Hematopoietic multipotent progenitor cell (in vitro differentiated cells): ENCODE data around the gene RAB40C. TPM values are rescaled to one million over a fixed set of nuclear protein-coding genes. Genes with fewer than 3 reads are reported as not detected.

Experiments used
- DNase-seq, 3 donors: peaks; one replicate each; pipeline ENCODE4 v3.0.0-alpha.2; 2011 to 2015; ENCODE audit warnings: low read depth in 2 of 3, low spot score in 2 of 3
- small RNA-seq: library from RNA; depleted of rRNA; stranded (forward); fragments of <200 nt; gene quantifications from one replicate; pipeline ENCODE3, GENCODE V24; 2012
- total RNA-seq: library from RNA; depleted of rRNA; stranded (reverse); fragments of >200 nt; gene quantifications from one replicate; pipeline ENCODE4 v1.2.3, GENCODE V29; 2012

Gene RAB40C
- total RNA-seq, 1 donor: 33.4 TPM

DNA sequence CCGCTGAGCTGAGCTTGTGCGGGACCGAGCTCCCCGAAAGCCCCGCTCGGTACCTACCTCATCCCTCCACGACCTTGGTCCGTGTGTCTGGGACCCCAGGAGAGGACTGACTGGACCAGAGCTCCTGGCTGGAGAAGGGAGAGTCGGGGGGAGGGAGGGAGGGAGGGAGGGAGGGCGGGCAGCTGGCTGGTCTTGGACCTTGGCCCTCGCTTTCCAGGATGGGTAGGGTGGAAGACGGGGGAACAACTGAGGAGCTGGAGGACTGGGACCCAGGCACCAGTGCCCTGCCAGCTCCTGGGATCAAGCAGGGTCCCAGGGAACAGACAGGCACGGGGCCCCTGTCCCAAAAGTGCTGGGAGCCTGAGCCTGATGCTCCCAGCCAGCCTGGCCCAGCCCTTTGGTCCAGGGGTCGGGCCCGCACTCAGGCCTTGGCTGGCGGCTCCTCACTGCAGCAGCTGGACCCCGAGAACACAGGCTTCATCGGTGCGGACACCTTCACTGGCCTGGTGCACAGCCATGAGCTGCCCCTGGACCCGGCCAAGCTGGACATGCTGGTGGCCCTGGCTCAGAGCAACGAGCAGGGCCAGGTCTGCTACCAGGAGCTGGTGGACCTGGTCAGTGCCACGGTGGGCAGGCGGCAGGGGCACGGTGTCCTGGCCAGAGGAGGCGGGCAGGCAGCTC is 86.2 kb downstream of the RAB40C start:
- DNase-seq: no peak

DNA sequence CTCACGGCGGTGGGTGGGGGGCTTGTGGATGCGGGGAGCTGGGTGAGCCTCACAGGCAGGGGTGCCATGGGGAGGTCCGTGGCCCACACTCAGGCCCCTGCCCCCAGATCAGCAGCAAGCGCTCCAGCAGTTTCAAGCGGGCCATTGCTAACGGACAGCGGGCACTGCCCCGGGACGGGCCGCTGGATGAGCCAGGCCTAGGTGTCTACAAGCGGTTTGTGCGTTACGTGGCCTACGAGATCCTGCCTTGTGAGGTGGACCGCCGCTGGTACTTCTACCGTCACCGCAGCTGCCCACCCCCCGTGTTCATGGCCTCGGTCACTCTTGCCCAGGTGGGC is 86.7 kb downstream of the RAB40C start:
- no peak for DNase-seq

DNA sequence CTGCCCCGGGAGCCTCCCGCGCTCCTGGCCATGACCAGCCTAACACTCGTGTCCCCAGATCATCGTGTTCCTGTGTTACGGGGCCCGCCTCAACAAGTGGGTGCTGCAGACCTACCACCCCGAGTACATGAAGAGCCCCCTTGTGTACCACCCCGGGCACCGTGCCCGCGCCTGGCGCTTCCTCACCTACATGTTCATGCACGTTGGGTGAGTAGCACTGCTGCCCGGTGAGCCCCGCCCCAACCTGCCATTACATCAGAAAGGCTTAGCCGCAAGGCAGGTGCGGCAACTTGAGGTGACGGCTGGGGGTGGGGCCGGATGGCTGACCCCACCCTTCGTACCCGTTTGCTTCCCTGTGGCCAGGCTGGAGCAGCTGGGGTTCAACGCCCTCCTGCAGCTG is 87.0 kb downstream of the RAB40C start:
- DNase-seq: no peak

DNA sequence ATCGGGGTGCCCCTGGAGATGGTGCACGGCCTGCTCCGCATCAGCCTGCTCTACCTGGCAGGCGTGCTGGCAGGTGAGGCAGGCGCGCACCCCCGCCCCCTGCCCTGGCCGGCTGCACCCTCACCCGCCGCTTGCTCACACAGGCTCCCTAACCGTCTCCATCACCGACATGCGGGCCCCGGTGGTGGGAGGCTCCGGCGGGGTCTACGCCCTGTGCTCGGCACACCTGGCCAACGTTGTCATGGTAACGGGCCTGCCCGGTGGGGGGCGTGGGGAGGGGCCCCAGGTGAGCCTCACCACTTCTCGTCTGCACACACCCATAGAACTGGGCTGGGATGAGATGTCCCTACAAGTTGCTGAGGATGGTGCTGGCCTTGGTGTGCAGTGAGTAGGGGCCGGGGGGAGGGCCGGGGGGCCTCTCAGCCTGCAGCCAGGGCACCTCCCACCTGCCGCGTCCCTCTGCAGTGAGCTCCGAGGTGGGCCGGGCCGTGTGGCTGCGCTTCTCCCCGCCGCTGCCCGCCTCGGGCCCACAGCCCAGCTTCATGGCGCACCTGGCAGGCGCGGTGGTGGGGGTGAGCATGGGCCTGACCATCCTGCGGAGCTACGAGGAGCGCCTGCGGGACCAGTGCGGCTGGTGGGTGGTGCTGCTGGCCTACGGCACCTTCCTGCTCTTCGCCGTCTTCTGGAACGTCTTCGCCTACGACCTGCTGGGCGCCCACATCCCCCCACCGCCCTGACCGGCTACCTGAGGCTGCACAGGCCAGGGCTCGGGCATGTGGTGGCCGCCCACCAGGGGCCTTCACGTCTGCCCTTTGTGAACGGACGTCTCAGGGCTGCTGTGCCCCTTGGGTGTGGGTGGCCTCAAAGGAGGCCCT is 87.7 kb downstream of the RAB40C start:
- DNase-seq: no peak

DNA sequence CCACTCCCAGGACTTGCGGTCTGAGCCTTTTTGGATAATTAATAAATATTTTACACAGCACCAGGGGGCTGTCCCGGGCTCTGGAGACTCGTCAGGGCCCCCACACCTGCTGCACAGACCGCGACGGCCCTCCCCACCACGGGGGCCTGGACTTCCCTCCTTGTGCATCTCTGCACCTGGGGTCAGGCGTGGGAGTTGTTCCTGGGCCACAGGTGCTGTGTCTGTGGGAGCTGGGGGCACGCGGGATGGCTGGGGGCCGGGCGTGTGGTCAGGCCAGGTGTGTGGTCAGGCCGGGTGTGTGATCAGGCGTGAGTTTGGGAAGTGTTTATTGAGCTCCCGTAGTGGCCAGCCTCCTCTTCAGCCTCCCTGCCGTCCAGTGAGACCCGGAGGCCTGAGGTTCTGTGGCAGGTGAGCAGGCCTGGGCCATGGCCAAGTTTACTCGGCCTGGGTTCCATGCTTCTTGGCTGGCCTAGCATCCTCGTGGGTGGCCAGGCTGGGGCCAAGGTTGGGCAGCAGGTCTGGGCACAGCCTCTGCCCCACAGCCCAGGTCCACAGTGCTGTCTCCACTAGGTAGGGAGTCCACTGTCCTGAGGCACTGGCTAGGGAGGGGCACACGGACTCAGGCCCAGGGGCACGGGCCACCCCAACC is 88.5 kb downstream of the RAB40C start:
- DNase-seq: no peak

Small RNA genes lying within 50 kb of the gene (small RNA-seq; reads per million reads assigned to genes)
- not detected for gene MIR3176
- gene Z98883.1: not detected

Other genes starting within 250 kb of the RAB40C start
- gene AXIN1, start 237.3 kb upstream of the RAB40C start, total RNA-seq: 45.8 TPM
- 56.0 TPM for gene MRPL28, start 219.5 kb upstream of the RAB40C start, total RNA-seq
- gene PGAP6, start 208.1 kb upstream of the RAB40C start, total RNA-seq: 88.3 TPM
- 170 TPM for gene NME4, start 192.9 kb upstream of the RAB40C start, total RNA-seq
- gene DECR2, start 188.2 kb upstream of the RAB40C start, total RNA-seq: 13.5 TPM
- 23.4 TPM for gene RAB11FIP3, start 164.4 kb upstream of the RAB40C start, total RNA-seq
- 59.2 TPM for gene CAPN15, start 62.4 kb upstream of the RAB40C start, total RNA-seq
- under 0.01 TPM for gene PRR35, start 29.7 kb upstream of the RAB40C start, total RNA-seq
- 14.3 TPM for gene NHLRC4, start 23.1 kb upstream of the RAB40C start, total RNA-seq
- 36.9 TPM for gene PIGQ, start 20.1 kb upstream of the RAB40C start, total RNA-seq
- gene WFIKKN1, start 40.9 kb downstream of the RAB40C start, total RNA-seq: 0.27 TPM
- gene METTL26, start 46.2 kb downstream of the RAB40C start, total RNA-seq: 101 TPM
- 20.5 TPM for gene MCRIP2, start 51.8 kb downstream of the RAB40C start, total RNA-seq
- gene WDR90, start 59.3 kb downstream of the RAB40C start, total RNA-seq: 25.9 TPM
- 44.7 TPM for gene RHOT2, start 78.1 kb downstream of the RAB40C start, total RNA-seq
- 0.54 TPM for gene RHBDL1, start 85.6 kb downstream of the RAB40C start, total RNA-seq
- 73.2 TPM for gene STUB1, start 90.3 kb downstream of the RAB40C start, total RNA-seq
- 68.9 TPM for gene JMJD8, start 94.3 kb downstream of the RAB40C start, total RNA-seq
- gene WDR24, start 100.3 kb downstream of the RAB40C start, total RNA-seq: 7.0 TPM
- 0.54 TPM for gene FBXL16, start 115.7 kb downstream of the RAB40C start, total RNA-seq
- gene METRN, start 125.1 kb downstream of the RAB40C start, total RNA-seq: 5.1 TPM
- gene ANTKMT, start 131.1 kb downstream of the RAB40C start, total RNA-seq: 25.3 TPM
- 2.7 TPM for gene CCDC78, start 136.4 kb downstream of the RAB40C start, total RNA-seq
- 22.6 TPM for gene HAGHL, start 137.0 kb downstream of the RAB40C start, total RNA-seq
- gene CIAO3, start 150.9 kb downstream of the RAB40C start, total RNA-seq: 72.2 TPM
- gene MSLN, start 170.7 kb downstream of the RAB40C start, total RNA-seq: under 0.01 TPM
- gene RPUSD1, start 198.3 kb downstream of the RAB40C start, total RNA-seq: 42.5 TPM
- 25.3 TPM for gene CHTF18, start 198.6 kb downstream of the RAB40C start, total RNA-seq
- not detected for gene GNG13, start 210.7 kb downstream of the RAB40C start, total RNA-seq